Endothelial cell of umbilical vein (primary cell): ENCODE measurements around the gene GTSE1. TPM values are rescaled to one million over a fixed set of nuclear protein-coding genes. Genes with fewer than 3 reads are reported as not detected.

ENCODE experiments used
- BruUV-seq: library from RNA; stranded (reverse); fragments of 400-500 nt; replicated peaks from 2 replicates; lab custom pipeline; 2021; lab: Mats Ljungman, UMichigan
- CTCF ChIA-PET: fragments of 300-600, 350-600 bp; sonication (Branson Sonifier 250); formaldehyde crosslinking; loops from one replicate; lab custom pipeline; 2021; ENCODE audit warnings: antibody characterized with exemption, inconsistent platforms; lab: Charles Lee
- POLR2A ChIA-PET: fragments of 300-600, 350-600 bp; sonication (Branson Sonifier 250); formaldehyde crosslinking; loops from one replicate; lab custom pipeline; 2021; ENCODE audit warnings: antibody characterized with exemption, inconsistent platforms; lab: Charles Lee
- DNase-seq: peaks from one replicate; pipeline ENCODE4 v3.0.0-alpha.2; 2011; ENCODE audit warnings: low read depth, low spot score
- FAIRE-seq: peaks from 2 replicates; lab custom pipeline; 2011; peaks lifted over from hg19 to GRCh38; lab: Jason Lieb, UNC
- H2AFZ ChIP-seq: 2 replicates; pipeline ENCODE4 v1.6.0; 2012; ENCODE audit warnings: low read depth, low read length, control low read depth, inconsistent platforms
- H3K27ac ChIP-seq: 2 replicates; pipeline ENCODE4 v1.5.1; 2011; ENCODE audit warnings: low read depth, mild to moderate bottlenecking, control low read depth, low read length, moderate library complexity; ENCODE audit not compliant: insufficient read depth
- H3K27me3 ChIP-seq, 2 experiments: 2 replicates each; pipeline versions ENCODE4 v1.6.0 to v1.6.1; 2011; ENCODE audit warnings: low read length in 2 of 2, mixed read lengths in 1 of 2; ENCODE audit not compliant: control insufficient read depth in 2 of 2, insufficient read depth in 2 of 2
- H3K36me3 ChIP-seq, 2 experiments: 2 replicates in 1 of 2; 3 replicates in 1 of 2; pipeline ENCODE4 v1.5.1; 2011; ENCODE audit warnings: low read length in 2 of 2, mild to moderate bottlenecking in 1 of 2, moderate library complexity in 1 of 2; ENCODE audit not compliant: control insufficient read depth in 2 of 2, insufficient read depth in 2 of 2; ENCODE audit errors: extremely low read depth in 1 of 2
- H3K4me1 ChIP-seq: 3 replicates; pipeline ENCODE4 v1.5.1; 2011; ENCODE audit warnings: mild to moderate bottlenecking, low read length; ENCODE audit not compliant: control insufficient read depth, insufficient read depth; ENCODE audit errors: extremely low read depth
- H3K4me2 ChIP-seq: 2 replicates; pipeline ENCODE4 v1.6.1; 2011; ENCODE audit warnings: low read length, control low read depth, mixed read lengths; ENCODE audit not compliant: insufficient read depth
- H3K4me3 ChIP-seq, 3 experiments: fragments of 200-600 bp in 1 of 3; sonication (generic), shearing (Covaris generic) in 1 of 3; replicated peaks in 1 of 3; 2 replicates each; pipeline ENCODE4 v1.5.1; 2011 to 2016; ENCODE audit warnings: control low read depth in 3 of 3, low read length in 3 of 3, mild to moderate bottlenecking in 2 of 3, inconsistent platforms in 1 of 3, low read depth in 1 of 3, moderate library complexity in 1 of 3; ENCODE audit not compliant: insufficient read depth in 1 of 3
- H3K79me2 ChIP-seq: 2 replicates; pipeline ENCODE4 v1.6.0; 2012; ENCODE audit warnings: low read length, inconsistent platforms; ENCODE audit not compliant: control insufficient read depth, insufficient read depth
- H3K9ac ChIP-seq: replicated peaks from 2 replicates; pipeline ENCODE3; 2011; ENCODE audit warnings: low read length, control low read depth; ENCODE audit not compliant: insufficient read depth; ENCODE audit errors: extremely low read depth
- H3K9me1 ChIP-seq: replicated peaks from 3 replicates; pipeline ENCODE4 v1.6.0; 2011; ENCODE audit warnings: mild to moderate bottlenecking, low read length; ENCODE audit not compliant: control insufficient read depth, insufficient read depth; ENCODE audit errors: extremely low read depth
- H3K9me3 ChIP-seq: replicated peaks from 2 replicates; pipeline ENCODE4 v1.5.1; 2012; ENCODE audit warnings: low read length, inconsistent platforms; ENCODE audit not compliant: control insufficient read depth, insufficient read depth
- H4K20me1 ChIP-seq: replicated peaks from 2 replicates; pipeline ENCODE3; 2011; ENCODE audit warnings: mild to moderate bottlenecking, low read length; ENCODE audit not compliant: control insufficient read depth, insufficient read depth; ENCODE audit errors: extremely low read depth
- EZH2 ChIP-seq: IDR thresholded peaks from 2 replicates; pipeline ENCODE4 v1.6.1; 2012; ENCODE audit warnings: borderline replicate concordance, low read depth, mild to moderate bottlenecking, moderate library complexity, low read length, inconsistent platforms; ENCODE audit not compliant: severe bottlenecking
- FOS ChIP-seq: IDR thresholded peaks from 2 replicates; pipeline ENCODE4 v1.6.1; 2011; ENCODE audit warnings: mild to moderate bottlenecking, low read length, moderate library complexity, borderline replicate concordance; ENCODE audit not compliant: insufficient read depth
- GATA2 ChIP-seq: IDR thresholded peaks from 2 replicates; pipeline ENCODE4 v1.7.0; 2011; ENCODE audit warnings: low read depth, mild to moderate bottlenecking, moderate library complexity, mixed read lengths, low read length; ENCODE audit not compliant: insufficient read length, insufficient read depth
- JUN ChIP-seq: IDR thresholded peaks from 2 replicates; pipeline ENCODE4 v1.6.1; 2011; ENCODE audit warnings: borderline replicate concordance, low read depth; ENCODE audit not compliant: insufficient read length, insufficient read depth
- MYC ChIP-seq: IDR thresholded peaks from one replicate; pipeline ENCODE4 v1.6.1; 2011; ENCODE audit warnings: mild to moderate bottlenecking, low read depth, low read length
- POLR2A ChIP-seq: IDR thresholded peaks from 2 replicates; pipeline ENCODE4 v1.6.1; 2012; ENCODE audit warnings: low read depth, mild to moderate bottlenecking, control low read depth, low read length
- POLR2AphosphoS5 ChIP-seq: IDR thresholded peaks from 2 replicates; pipeline ENCODE4 v1.6.1; 2012; ENCODE audit warnings: low read depth, mild to moderate bottlenecking, control low read depth, low read length, moderate library complexity; ENCODE audit not compliant: insufficient read depth
- dilution Hi-C: fragments of 300-500 bp; cut with MboI; formaldehyde crosslinking; loops from one replicate; pipeline ENCODE4 v1.15.0; 2019; ENCODE audit warnings: low sequenced_read_pairs; ENCODE audit not compliant: extremely low pct_ligation_motif_present
- intact Hi-C: fragments of 100-400 bp; cut with micrococcal nuclease; formaldehyde crosslinking; loops from one replicate; pipeline ENCODE4 v1.10.0; 2022
- polyA plus RNA-seq, 4 experiments: library from polyadenylated mRNA; depleted of rRNA in 3 of 4; stranded (reverse) in 3 of 4; unstranded in 1 of 4; fragments of >200 nt; gene quantifications; 2 replicates each; pipeline versions ENCODE4 v1.2.1 to v1.2.3, GENCODE V29; 2011 to 2012; ENCODE audit warnings: missing spikeins in 1 of 4
- total RNA-seq: library from RNA; stranded (reverse); gene quantifications from 2 replicates; pipeline ENCODE4 v1.2.3, GENCODE V29; 2021
- TF ChIP-seq, protein P1 (sequence below), 2 donors: IDR thresholded peaks; 1 replicate in 1 of 2; 2 replicates in 1 of 2; pipeline ENCODE4 v1.5.1; 2011; ENCODE audit warnings: low read length in 2 of 2, mild to moderate bottlenecking in 2 of 2, moderate library complexity in 2 of 2, control low read depth in 1 of 2, inconsistent platforms in 1 of 2, low read depth in 1 of 2; ENCODE audit not compliant: insufficient read depth in 1 of 2; ENCODE audit errors: extremely low read depth in 1 of 2
- TF ChIP-seq, protein P2 (sequence below): IDR thresholded peaks from 2 replicates; pipeline ENCODE4 v1.6.1; 2011; ENCODE audit not compliant: insufficient read depth, insufficient read length

GTSE1 gene
- total and polyA plus RNA-seq, 2 donors (not counting 3 experiments of a cell fraction or from before 2014, with no cell fraction given), result 25.9 to 57.2 TPM

GRCh38 chr22:46286941-46287872 is 9.5 kb upstream of the GTSE1 start:
- intact Hi-C loops (no loop called here), dilution Hi-C loops (no loop called here)
- no peak for DNase-seq
- BruUV-seq, result no TSS peak
- Histone ChIP-seq H4K20me1 (no peaks in the 10 kb centered on the region), H2AFZ (no peak overlapping the region), H3K9me1 (no peaks in the 10 kb centered on the region), H3K4me3 (no peak overlapping the region), H3K79me2 (no peaks in the 10 kb centered on the region), H3K4me2 (peak overlapping the region; percentile 1), H3K36me3 (peaks cover 5 to 16% of the 10 kb centered on the region in 2 experiments), H3K4me1 (peaks cover 16% of the 10 kb centered on the region), H3K27me3 (no peaks in the 10 kb centered on the region), H3K27ac (peak overlapping the region; percentile 60), H3K9ac (peak overlapping the region; percentile 5), H3K9me3 (no peaks in the 10 kb centered on the region)
- ChIA-PET CTCF (interaction anchor here (1.4 to 2.2 kb wide), 2 partner anchors 9 to 17 kb away, joined by 4 to 7 read pairs; partner anchors contain the start of gene GTSE1), POLR2A (no interaction called here)
- no peak for FAIRE-seq
- no peak for TF ChIP-seq MYC
- TF ChIP-seq POLR2A, result no peak
- TF ChIP-seq JUN, result no peak
- no peak for TF ChIP-seq POLR2AphosphoS5
- TF ChIP-seq EZH2, result no peak
- TF ChIP-seq GATA2, result no peak
- TF ChIP-seq, protein P1, sequence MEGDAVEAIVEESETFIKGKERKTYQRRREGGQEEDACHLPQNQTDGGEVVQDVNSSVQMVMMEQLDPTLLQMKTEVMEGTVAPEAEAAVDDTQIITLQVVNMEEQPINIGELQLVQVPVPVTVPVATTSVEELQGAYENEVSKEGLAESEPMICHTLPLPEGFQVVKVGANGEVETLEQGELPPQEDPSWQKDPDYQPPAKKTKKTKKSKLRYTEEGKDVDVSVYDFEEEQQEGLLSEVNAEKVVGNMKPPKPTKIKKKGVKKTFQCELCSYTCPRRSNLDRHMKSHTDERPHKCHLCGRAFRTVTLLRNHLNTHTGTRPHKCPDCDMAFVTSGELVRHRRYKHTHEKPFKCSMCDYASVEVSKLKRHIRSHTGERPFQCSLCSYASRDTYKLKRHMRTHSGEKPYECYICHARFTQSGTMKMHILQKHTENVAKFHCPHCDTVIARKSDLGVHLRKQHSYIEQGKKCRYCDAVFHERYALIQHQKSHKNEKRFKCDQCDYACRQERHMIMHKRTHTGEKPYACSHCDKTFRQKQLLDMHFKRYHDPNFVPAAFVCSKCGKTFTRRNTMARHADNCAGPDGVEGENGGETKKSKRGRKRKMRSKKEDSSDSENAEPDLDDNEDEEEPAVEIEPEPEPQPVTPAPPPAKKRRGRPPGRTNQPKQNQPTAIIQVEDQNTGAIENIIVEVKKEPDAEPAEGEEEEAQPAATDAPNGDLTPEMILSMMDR (IDR thresholded peaks at IDR 0.05; ENCODE audit: extremely low read depth in 1 of 2, insufficient read depth in 1 of 2, low read depth in 1 of 2, low read length in 2 of 2), result no peak
- TF ChIP-seq, protein P2, sequence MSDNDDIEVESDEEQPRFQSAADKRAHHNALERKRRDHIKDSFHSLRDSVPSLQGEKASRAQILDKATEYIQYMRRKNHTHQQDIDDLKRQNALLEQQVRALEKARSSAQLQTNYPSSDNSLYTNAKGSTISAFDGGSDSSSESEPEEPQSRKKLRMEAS, result no peak
- no peak for TF ChIP-seq FOS
